Limb (tissue), 2 donors: ENCODE results near the gene STH.

Source experiments
- DNase-seq, 2 donors: peaks; one replicate each; pipeline ENCODE4 v3.0.0-alpha.2; 2016; ENCODE audit errors: extremely low spot score in 2 of 2

STH gene

DNA sequence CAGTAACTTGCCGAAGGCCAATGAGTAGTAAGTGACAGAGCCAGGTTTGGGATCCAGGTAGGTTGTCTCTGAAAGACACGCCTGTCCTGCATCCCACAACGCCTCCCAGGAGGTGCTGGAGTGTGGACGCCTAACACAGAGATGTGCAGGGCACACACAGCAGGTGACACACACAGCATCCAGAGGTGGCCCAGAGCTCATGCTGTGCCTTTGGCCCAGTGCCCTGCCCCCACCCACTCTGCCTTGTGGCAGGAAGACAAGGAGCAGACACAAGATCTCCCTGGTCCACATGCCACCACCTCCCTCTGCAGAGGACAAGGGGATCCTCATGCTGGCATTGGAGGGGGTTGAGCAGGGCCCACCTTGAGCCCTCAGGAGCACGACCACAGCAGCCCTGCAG, 14.7 kb upstream of the STH start:
- no peak for DNase-seq

- no peak for DNase-seq
Measured at GRCh38 chr17:45985447-45985846, 13.6 kb upstream of the STH start.

DNA sequence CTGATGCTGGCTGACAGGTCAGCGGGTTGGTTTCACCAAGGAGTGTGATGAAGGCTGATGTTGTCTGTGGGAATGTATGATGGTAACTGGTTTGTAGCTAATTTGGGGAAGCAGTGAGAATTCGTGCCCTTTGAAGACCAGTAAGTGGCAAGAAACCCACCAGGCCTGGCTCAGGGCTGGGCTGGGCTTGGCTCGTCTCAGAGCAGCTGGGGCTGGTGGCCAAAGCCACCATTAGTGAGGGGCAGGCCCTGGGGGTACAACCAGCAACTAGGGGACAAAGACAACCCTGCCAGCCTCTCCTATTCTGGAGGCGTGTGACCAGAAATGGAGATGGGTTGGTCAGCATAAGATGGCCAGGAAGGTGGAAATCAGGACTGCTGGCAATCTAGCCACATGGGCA, 13.0 kb upstream of the STH start:
- no peak for DNase-seq

DNA sequence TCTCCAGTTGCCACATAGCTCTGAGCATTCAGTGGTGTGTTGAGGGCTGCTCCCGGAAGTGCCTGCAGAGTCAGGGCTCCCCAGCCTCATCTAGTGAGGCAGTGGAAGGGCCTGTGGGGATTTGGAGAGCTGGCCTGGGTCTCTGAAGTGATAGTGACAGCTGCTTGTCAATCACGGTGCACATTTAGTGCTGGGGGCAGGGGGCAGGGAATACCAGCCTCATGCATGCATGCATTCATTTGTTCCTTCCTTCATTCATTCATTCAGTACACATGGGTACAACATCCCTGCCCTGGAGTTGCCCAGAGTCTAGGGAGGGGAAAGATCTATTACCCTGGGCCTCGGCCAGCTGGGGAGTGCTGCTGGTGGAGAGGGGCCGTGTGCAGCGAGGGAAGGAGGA, 11.3 kb upstream of the STH start:
- DNase-seq, result no peak

- DNase-seq, result no peak
Measured at GRCh38 chr17:45989759-45990158, 9.3 kb upstream of the STH start.

DNA sequence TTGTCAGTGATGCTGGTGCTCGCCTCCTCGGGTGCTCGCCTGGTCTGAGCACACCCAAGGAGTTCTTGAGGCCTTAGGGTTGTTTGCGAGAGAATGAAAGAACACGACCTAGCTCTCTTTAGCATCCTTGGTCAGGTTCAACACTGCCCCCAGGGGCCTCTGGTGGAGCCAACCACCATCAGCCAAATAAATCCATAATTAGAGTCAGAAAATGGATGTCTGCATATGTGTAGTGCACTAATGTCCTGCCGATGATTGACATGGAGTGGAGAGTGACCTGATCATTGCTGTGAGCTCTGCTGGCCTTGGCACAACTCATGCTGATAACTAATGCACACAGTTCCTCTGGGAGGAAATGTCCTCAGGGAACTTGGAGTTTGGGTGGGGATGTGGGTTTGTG, 8.2 kb upstream of the STH start:
- no peak for DNase-seq

DNA sequence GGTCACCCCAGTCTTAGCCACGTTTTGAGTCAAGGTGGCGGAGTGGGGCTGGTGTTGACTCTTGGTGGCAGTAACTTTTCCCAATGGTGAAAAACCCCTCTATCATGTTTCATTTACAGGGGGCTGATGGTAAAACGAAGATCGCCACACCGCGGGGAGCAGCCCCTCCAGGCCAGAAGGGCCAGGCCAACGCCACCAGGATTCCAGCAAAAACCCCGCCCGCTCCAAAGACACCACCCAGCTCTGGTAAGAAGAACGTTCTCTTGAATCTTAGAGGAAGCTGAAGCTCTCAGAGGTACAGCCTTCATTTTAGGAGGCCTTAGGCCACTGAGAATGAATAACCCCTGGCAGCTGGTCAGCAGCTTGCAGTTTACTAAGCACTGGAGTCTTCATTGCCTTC, 7.7 kb upstream of the STH start:
- DNase-seq, result no peak

GRCh38 chr17:45992175-45992574, 6.9 kb upstream of the STH start:
- no peak for DNase-seq

- DNase-seq, result no peak
Measured at GRCh38 chr17:45992904-45993303, 6.1 kb upstream of the STH start.

DNA sequence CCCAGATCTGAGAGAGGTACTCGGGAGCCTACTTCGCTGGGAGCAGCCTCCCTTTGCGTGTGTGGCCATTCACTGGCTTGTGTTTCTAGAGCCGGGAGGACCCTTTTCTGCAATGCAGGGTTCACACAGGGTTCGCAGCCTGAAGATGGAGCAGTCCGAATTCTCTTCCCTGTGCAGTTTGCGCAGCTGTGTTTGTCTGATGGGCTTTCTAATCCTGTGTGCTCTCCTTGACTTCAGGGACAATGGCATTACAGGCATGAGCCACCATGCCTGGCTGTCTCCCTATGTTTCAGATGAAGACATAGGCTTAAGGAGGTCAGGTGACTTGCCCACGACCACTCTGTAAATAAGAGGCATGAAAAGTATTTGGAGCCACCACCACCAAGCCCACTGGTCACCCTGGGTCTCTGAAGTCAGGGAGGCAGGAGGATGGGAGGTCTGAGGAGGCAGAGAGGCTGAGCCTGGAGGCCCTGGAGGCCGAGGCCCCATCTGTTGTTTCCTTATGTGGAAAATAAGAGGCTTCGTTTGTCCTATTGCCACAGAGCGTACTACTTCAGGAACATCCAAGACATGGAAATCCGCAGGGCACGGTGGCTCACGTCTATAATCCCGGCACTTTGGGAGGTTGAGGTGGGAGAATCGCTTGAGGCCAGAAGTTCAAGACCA, 5.0 kb upstream of the STH start:
- DNase-seq, result no peak

DNA sequence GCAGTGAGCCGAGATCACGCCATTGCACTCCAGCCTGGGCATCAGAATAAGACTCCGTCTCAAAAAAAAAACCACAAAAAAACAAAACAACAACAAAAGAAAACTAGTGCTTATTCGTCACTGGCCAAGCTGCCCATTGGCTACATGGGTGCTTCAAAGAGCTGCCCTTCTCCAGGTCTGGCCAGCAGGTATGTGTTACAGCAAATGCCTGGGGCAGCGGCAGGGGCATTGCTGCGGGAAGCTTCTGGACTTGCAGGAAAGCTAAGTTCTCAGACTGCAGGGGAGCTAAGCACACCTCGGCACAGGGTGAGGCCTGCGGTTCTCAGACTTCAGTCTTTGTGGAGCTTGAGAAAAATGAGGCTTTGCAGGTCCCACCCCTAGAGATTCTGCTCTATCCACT, 4.1 kb upstream of the STH start:
- DNase-seq, result no peak

GRCh38 chr17:45995627-45996270, 3.3 kb upstream of the STH start:
- no peak for DNase-seq

GRCh38 chr17:45996282-45996937, 2.6 kb upstream of the STH start:
- DNase-seq, result no peak

DNA sequence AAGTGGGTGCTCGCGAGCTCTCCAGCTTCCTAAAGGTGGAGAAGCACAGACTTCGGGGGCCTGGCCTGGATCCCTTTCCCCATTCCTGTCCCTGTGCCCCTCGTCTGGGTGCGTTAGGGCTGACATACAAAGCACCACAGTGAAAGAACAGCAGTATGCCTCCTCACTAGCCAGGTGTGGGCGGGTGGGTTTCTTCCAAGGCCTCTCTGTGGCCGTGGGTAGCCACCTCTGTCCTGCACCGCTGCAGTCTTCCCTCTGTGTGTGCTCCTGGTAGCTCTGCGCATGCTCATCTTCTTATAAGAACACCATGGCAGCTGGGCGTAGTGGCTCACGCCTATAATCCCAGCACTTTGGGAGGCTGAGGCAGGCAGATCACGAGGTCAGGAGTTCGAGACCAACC, 1.9 kb upstream of the STH start:
- DNase-seq, result no peak

DNA sequence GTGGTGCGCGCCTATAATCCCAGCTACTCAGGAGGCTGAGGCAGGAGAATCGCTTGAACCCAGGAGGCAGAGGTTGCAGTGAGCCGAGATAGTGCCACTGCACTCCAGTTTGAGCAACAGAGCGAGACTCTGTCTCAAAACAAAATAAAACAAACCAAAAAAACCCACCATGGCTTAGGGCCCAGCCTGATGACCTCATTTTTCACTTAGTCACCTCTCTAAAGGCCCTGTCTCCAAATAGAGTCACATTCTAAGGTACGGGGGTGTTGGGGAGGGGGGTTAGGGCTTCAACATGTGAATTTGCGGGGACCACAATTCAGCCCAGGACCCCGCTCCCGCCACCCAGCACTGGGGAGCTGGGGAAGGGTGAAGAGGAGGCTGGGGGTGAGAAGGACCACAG, 1.4 kb upstream of the STH start:
- no peak for DNase-seq

- DNase-seq, result no peak
Measured at GRCh38 chr17:45999900-46000290, 845 bp downstream of the STH start.

DNA sequence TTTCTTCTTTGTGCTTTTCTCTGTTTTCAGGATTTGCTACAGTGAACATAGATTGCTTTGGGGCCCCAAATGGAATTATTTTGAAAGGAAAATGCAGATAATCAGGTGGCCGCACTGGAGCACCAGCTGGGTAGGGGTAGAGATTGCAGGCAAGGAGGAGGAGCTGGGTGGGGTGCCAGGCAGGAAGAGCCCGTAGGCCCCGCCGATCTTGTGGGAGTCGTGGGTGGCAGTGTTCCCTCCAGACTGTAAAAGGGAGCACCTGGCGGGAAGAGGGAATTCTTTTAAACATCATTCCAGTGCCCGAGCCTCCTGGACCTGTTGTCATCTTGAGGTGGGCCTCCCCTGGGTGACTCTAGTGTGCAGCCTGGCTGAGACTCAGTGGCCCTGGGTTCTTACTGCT, 1.2 kb downstream of the STH start:
- DNase-seq, result no peak

GRCh38 chr17:46000757-46001156, 1.7 kb downstream of the STH start:
- no peak for DNase-seq

- no peak for DNase-seq
Measured at GRCh38 chr17:46001390-46002310, 2.6 kb downstream of the STH start.

DNA sequence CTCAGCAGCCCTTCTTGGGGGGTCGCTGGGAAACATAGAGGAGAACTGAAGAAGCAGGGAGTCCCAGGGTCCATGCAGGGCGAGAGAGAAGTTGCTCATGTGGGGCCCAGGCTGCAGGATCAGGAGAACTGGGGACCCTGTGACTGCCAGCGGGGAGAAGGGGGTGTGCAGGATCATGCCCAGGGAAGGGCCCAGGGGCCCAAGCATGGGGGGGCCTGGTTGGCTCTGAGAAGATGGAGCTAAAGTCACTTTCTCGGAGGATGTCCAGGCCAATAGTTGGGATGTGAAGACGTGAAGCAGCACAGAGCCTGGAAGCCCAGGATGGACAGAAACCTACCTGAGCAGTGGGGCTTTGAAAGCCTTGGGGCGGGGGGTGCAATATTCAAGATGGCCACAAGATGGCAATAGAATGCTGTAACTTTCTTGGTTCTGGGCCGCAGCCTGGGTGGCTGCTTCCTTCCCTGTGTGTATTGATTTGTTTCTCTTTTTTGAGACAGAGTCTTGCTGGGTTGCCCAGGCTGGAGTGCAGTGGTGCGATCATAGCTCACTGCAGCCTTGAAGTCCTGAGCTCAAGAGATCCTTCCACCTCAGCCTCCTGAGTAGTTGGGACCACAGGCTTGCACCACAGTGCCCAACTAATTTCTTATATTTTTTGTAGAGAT, 3.4 kb downstream of the STH start:
- DNase-seq, result peak; percentile 62 to 82

GRCh38 chr17:46002973-46003316, 3.9 kb downstream of the STH start:
- DNase-seq, result no peak
